GM12865 (cell line): ENCODE results near the gene CLEC18C.
A peak's percentile ranks its signal among the peaks of the same experiment; 100 is the strongest.
"Not testable (repeated sequence)": the region's sequence is repeated elsewhere in the genome, so short reads cannot be mapped to it uniquely, and the experiment has no call there.

Experiments
- DNase-seq: peaks from one replicate; pipeline ENCODE4 v3.0.0; 2010; ENCODE audit warnings: low read depth
- H3K4me3 ChIP-seq: 2 replicates; pipeline ENCODE4 v1.5.1; 2011; ENCODE audit warnings: mild to moderate bottlenecking, low read depth, low read length, control low read depth

Gene CLEC18C

DNA sequence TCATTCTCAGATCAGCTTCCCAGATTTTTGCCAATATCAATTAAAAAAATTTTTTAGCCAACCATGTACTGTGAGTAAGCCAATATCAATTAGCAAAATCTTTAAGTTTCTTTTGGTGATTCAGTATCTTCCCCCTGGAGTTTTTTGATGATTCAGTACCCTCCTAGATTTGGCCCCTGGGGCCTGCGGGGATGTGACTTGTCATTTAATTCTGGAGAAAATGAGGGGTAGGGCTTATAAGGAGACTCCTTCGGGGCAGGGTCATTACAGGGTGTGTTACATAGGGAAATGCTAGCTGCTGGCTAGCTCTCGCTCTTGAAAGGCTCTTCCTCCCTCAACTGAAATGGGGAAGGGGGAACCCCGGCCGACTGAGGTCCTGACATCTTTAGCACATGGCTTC is 17.0 kb downstream of the CLEC18C start:
- H3K4me3 ChIP-seq, DNase-seq: not testable (repeated sequence)

GRCh38 chr16:70196683-70197300 is 23.2 kb downstream of the CLEC18C start:
- not testable (repeated sequence) for H3K4me3 ChIP-seq, DNase-seq

DNA sequence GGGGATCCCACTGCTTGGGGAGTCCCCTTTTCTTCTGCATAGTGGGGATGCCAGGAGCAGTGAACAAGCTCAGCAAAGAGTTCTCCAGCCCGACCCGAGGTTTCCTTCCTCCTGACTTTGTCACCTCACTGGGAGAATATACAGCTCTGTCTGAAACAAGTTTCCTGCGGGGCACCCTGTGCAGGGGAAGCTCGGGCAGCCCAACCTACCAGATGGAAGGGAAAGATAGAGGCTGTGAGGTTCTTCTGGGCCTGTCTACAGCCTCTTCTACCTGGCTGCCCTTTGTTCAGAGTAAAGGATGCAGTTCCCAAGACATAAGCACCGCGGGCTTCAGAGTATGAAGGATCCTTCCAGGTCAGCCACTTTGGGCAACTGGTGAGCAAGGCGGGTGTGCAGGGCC is 24.0 kb downstream of the CLEC18C start:
- not testable (repeated sequence) for DNase-seq, H3K4me3 ChIP-seq

DNA sequence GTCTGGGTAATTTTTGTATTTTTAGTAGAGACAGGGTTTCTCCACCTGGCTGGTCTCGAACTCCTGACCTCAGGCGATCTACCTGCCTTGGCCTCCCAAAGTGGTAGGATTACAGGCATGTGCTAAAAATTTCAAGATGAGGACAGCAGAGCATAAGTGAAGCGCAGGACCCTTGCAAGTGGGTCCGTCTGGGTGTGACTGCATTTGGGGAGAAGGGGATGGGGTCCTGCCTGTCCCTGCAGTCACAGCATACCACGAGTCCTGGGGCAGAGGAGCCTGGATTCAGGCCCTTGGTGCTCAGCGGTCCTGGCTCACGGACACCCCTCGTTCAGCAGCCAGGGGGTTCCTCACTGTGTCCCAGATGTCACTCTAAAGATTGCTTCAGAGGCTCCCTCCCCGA is 24.6 kb downstream of the CLEC18C start:
- not testable (repeated sequence) for DNase-seq, H3K4me3 ChIP-seq

GRCh38 chr16:70198666-70199065 is 25.1 kb downstream of the CLEC18C start:
- H3K4me3 ChIP-seq, DNase-seq: not testable (repeated sequence)

DNA sequence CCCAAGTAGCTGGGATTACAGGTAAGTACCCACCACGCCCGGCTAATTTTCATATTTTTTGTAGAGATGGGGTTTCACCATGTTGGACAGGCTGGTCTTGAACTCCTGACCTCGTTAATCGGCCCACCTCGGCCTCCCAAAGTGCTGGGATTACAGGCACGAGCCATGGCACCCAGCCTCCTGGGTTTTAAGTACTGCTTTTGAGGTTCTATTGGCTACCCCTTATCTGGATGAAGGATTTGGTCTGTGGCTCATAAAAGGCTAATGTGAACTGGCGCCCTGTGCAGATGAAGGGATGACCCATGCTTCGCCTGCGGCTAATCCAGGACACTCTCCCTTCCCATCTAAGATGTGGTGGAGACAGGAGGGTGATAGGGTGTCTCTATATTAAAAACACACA is 25.6 kb downstream of the CLEC18C start:
- DNase-seq, H3K4me3 ChIP-seq: not testable (repeated sequence)

DNA sequence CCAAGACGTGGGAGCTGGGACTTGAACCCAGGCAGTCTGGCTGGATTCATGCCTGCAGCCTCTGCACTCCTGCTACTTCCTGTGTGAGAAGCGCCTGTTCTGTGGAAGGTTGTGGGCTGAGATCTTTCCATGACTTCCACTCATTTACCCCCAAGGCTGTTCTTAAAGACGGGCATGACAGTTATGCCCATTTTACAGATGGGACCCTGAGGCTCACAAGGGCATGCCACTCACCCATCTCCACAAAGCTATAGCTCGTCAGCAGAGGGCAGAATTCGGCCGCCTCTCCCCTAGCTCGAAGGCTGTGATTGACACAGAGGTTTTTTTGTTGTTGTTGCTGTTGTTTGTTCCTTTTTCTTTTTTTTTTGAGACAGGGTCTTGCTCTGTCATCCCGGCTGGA is 26.5 kb downstream of the CLEC18C start:
- not testable (repeated sequence) for H3K4me3 ChIP-seq, DNase-seq

DNA sequence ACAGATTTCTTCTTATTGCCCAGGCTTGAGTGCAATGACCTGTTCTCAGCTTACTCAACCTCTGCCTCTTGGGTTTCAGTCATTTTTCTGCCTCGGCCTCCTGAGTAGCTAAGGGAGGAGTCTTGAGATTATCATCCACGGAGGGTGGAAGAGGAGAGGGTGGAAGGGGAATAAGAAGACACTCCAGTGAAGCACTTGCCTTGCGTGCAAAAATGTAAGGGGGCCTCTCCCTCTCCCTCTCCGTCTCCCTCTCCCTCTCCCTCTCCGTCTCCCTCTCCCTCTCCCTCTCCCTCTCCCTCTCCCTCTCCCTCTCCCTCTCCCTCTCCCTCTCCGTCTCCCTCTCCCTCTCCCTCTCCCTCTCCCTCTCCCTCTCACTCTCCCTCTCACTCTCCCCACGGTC is 29.9 kb downstream of the CLEC18C start:
- not testable (repeated sequence) for DNase-seq, H3K4me3 ChIP-seq

GRCh38 chr16:70204010-70204409 is 30.4 kb downstream of the CLEC18C start:
- DNase-seq = not testable (repeated sequence)

DNA sequence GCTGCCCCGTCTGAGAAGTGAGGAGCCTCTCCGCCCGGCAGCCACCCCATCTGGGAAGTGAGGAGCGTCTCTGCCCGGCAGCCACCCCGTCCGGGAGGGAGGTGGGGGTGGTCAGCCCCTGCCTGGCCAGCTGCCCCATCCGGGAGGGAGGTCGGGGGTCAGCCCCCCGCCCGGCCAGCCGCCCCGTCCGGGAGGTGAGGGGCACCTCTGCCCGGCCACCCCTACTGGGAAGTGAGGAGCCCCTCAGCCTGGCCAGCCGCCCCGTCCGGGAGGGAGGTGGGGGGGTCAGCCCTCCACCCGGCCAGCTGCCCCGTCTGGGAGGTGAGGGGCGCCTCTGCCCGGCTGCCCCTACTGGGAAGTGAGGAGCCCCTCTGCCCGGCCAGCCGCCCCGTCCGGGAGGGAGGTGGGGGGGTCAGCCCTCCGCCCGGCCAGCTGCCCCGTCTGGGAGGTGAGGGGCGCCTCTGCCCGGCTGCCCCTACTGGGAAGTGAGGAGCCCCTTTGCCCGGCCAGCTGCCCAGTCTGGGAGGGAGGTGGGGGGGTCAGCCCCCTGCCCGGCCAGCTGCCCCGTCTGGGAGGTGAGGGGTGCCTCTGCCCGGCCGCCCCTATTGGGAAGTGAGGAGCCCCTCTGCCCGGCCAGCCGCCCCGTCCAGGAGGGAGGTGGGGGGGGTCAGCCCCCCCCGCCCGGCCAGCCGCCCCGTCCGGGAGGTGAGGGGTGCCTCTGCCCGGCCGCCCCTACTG is 31.2 kb downstream of the CLEC18C start:
- not testable (repeated sequence) for H3K4me3 ChIP-seq, DNase-seq

More at GRCh38 chr16:70204010-70204409, 30.4 kb downstream of the CLEC18C start:
- not testable (repeated sequence) for H3K4me3 ChIP-seq

GRCh38 chr16:70206382-70206781 is 32.8 kb downstream of the CLEC18C start:
- not testable (repeated sequence) for DNase-seq, H3K4me3 ChIP-seq

- DNase-seq, H3K4me3 ChIP-seq: not testable (repeated sequence)
Observed at GRCh38 chr16:70218586-70218985, 45.0 kb downstream of the CLEC18C start.

DNA sequence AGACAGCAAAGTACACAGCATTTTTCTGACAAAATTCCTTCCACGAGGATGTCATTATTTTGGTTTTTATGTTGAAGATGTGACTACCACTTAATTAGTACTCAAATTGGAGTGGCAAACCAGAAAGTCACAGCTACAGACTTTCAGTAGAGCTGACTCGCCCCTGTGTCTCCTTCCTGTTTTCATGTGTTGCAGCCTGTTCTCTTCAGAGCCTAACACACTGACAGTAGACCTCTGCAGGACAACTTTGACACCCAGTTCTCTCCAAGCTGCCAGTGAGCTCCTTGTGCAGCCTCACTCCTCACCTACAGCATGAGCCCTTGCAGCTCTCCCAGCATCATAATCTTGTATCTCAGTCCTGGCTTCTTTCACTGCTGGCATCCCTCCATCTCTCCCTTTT is 49.0 kb downstream of the CLEC18C start:
- not testable (repeated sequence) for H3K4me3 ChIP-seq
- peak; percentile 1 for DNase-seq

DNA sequence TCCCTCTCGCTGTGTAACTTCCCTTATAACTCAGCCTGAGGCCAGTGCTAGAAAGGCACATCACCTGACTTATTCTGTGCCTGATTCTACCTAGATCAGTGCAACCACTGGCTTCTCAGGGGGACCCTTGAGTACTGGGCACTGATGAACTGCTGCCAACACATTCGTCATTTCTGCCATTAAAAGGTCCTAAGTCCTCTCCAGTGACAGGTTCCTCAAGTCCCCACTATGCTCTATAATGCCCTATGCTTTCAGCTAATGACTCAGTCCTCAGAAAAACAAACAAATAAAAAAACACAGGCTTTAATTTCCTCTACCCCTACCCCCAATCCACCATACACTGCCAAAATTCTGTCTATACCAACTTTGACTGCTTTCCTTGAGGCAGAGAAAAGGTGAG is 49.6 kb downstream of the CLEC18C start:
- H3K4me3 ChIP-seq, DNase-seq: not testable (repeated sequence)

- DNase-seq, H3K4me3 ChIP-seq: not testable (repeated sequence)
Observed at GRCh38 chr16:70223971-70224513, 50.5 kb downstream of the CLEC18C start.

DNA sequence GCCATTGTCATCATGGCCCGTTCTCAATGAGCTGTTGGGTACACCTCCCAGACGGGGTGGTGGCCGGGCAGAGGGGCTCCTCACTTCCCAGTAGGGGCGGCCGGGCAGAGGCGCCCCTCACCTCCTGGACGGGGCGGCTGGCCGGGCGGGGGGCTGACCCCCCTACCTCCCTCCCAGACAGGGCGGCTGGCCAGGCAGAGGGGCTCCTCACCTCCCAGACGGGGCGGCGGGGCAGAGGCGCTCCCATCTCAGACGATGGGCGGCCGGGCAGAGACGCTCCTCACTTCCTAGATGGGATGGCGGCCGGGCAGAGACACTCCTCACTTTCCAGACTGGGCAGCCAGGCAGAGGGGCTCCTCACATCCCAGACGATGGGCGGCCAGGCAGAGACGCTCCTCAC is 51.1 kb downstream of the CLEC18C start:
- DNase-seq, H3K4me3 ChIP-seq: not testable (repeated sequence)

- DNase-seq, H3K4me3 ChIP-seq: not testable (repeated sequence)
Observed at GRCh38 chr16:70225430-70225829, 51.8 kb downstream of the CLEC18C start.

- DNase-seq, H3K4me3 ChIP-seq: not testable (repeated sequence)
Observed at GRCh38 chr16:70226024-70226423, 52.4 kb downstream of the CLEC18C start.

DNA sequence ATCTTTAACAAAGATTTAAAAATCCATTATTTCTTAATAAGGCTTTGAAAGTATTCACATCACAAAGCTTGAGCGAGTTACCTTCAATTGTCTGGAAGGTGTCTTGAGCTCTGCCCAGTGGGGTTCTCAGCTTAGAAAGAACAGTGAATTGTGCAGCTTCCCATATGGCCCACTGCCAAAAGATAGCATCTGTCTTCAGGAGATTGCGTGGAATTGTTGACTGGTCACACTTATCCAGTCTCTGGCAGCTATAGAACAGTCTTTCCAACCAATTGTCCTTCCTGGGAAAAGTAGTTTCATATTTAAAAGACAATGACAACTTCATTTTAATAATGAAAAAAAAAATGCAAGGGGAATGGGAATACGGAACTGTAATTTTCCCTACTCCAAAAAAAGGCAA is 58.2 kb downstream of the CLEC18C start:
- DNase-seq, H3K4me3 ChIP-seq: not testable (repeated sequence)
